ENCODE data around the gene SPNS2.

- no peak for TF ChIP-seq CTCF (conservative IDR thresholded peaks at IDR 0.05)
- TF ChIP-seq EZH2 (IDR thresholded peaks at IDR 0.05; ENCODE audit: low read depth): no peak
Observed at GRCh38 chr17:4460661-4461060, 38.0 kb upstream of the SPNS2 start.

Measured in PC-9 (cell line).